HepG2 (cell line): Measurements from ENCODE around the gene IMPDH2. TPM values are rescaled to one million over a fixed set of nuclear protein-coding genes. Genes with fewer than 3 reads are reported as not detected.

Experiments used
- ELF4 ChIP-seq: sonication (generic); formaldehyde crosslinking; IDR thresholded peaks from 2 replicates; pipeline ENCODE4 v1.5.0; 2020; ENCODE audit warnings: missing genetic modification reagents, mild to moderate bottlenecking, moderate library complexity, borderline replicate concordance
- ETS1 ChIP-seq: sonication (generic); formaldehyde crosslinking; IDR thresholded peaks from 2 replicates; pipeline ENCODE4 v1.4.0; 2020; ENCODE audit warnings: missing genetic modification reagents
- FIP1L1 ChIP-seq: fragments of 200-400 bp; formaldehyde crosslinking; IDR thresholded peaks from 2 replicates; pipeline ENCODE4 v1.6.1; 2018; ENCODE audit warnings: low read depth, mild to moderate bottlenecking, low read length, moderate library complexity, borderline replicate concordance; ENCODE audit not compliant: insufficient read depth
- SAP130 ChIP-seq: IDR thresholded peaks from 2 replicates; pipeline ENCODE4 v1.6.1; 2016; ENCODE audit warnings: low read depth
- ZBTB39 ChIP-seq: sonication (generic); formaldehyde crosslinking; IDR thresholded peaks from 2 replicates; pipeline ENCODE4 v1.5.0; 2020; ENCODE audit warnings: missing genetic modification reagents
- ZNF142 ChIP-seq: sonication (generic); formaldehyde crosslinking; IDR thresholded peaks from 2 replicates; pipeline ENCODE4 v1.4.0; 2020; ENCODE audit warnings: missing genetic modification reagents
- ZNF260 ChIP-seq: sonication (generic); formaldehyde crosslinking; IDR thresholded peaks from 2 replicates; pipeline ENCODE4 v1.4.0; 2020; ENCODE audit warnings: missing genetic modification reagents, low read depth, mild to moderate bottlenecking, borderline replicate concordance
- ZNF263 ChIP-seq: sonication (generic); formaldehyde crosslinking; IDR thresholded peaks from 2 replicates; pipeline ENCODE4 v1.4.0; 2020; ENCODE audit warnings: missing genetic modification reagents
- ZNF430 ChIP-seq: sonication (generic); formaldehyde crosslinking; IDR thresholded peaks from 2 replicates; pipeline ENCODE4 v1.9.0; 2021; ENCODE audit warnings: mild to moderate bottlenecking, missing genetic modification reagents
- ZNF446 ChIP-seq: sonication (generic); formaldehyde crosslinking; IDR thresholded peaks from 2 replicates; pipeline ENCODE4 v1.5.0; 2020; ENCODE audit warnings: mild to moderate bottlenecking, missing genetic modification reagents
- ZNF512 ChIP-seq: sonication (generic); formaldehyde crosslinking; IDR thresholded peaks from 2 replicates; pipeline ENCODE4 v1.4.0; 2020; ENCODE audit warnings: mild to moderate bottlenecking, missing genetic modification reagents
- ZNF577 ChIP-seq: sonication (generic); formaldehyde crosslinking; IDR thresholded peaks from 2 replicates; pipeline ENCODE4 v1.4.0; 2020; ENCODE audit warnings: mild to moderate bottlenecking, low read depth, missing genetic modification reagents, borderline replicate concordance
- ZNF605 ChIP-seq: sonication (generic); formaldehyde crosslinking; IDR thresholded peaks from 2 replicates; pipeline ENCODE4 v1.8.0; 2022; ENCODE audit warnings: mild to moderate bottlenecking, missing genetic modification reagents
- polyA plus RNA-seq, 8 experiments: library from polyadenylated mRNA; depleted of rRNA in 3 of 8; stranded (reverse) in 7 of 8; unstranded in 1 of 8; fragments of >200 nt; fragmentation: Illumina TruSeq in 4 of 8; extraction: Trizol in 4 of 8; gene quantifications; 2 replicates each; pipeline versions ENCODE4 v1.2.1 to v1.2.3, GENCODE V29; 2011 to 2016; ENCODE audit warnings: low read depth in 4 of 8, missing spikeins in 1 of 8, mixed read lengths in 1 of 8; ENCODE audit not compliant: insufficient read depth in 1 of 8
- total RNA-seq, 5 experiments: library from RNA; depleted of rRNA; stranded (reverse); fragments of >200 nt; fragmentation: Illumina TruSeq; extraction: Trizol; gene quantifications; 2 replicates each; pipeline ENCODE4 v1.2.3, GENCODE V29; 2016; ENCODE audit warnings: low read depth in 1 of 5

Gene IMPDH2
- total and polyA plus RNA-seq, 2 of the 13 experiments (the other 11 are each of a cell fraction or from before 2014, with no cell fraction given) = 248 to 260 TPM

GRCh38 chr3:49017971-49018706, 11.1 kb downstream of the IMPDH2 start, which contains the start of gene DALRD3 (continued):
- TF ChIP-seq ZNF142 (CRISPR knock-in tag) = peak; percentile 46; the same call in 1 of the 2 replicates
- TF ChIP-seq SAP130 = peak; percentile 83
- TF ChIP-seq FIP1L1 = no peak
- TF ChIP-seq ZNF446 = no peak
- no peak for TF ChIP-seq ZNF577 (CRISPR knock-in tag)
- TF ChIP-seq ZNF512 (CRISPR knock-in tag) = peak; percentile 62; the same call in 1 of the 2 replicates
- TF ChIP-seq ZBTB39 (CRISPR knock-in tag) = 0 out of 2 replicates have a peak, but pooled peaks have one; percentile 71
- peak; percentile 47; the same call in 1 of the 2 replicates for TF ChIP-seq ZNF605
- TF ChIP-seq ELF4 (CRISPR knock-in tag) = 0 out of 2 replicates have a peak, but pooled peaks have one; percentile 75
- TF ChIP-seq ZNF263 (CRISPR knock-in tag) = no peak
- no peak for TF ChIP-seq ZNF260 (CRISPR knock-in tag)
- TF ChIP-seq ETS1 = no peak
- TF ChIP-seq ZNF430 = 0 out of 2 replicates have a peak, but pooled peaks have one; percentile 27
